LoVo (cell line): ENCODE measurements around the gene SH3BP2.

Experiments
- DNase-seq: peaks from one replicate; pipeline ENCODE4 v3.0.0-alpha.2; 2016; ENCODE audit warnings: low spot score

The SH3BP2 gene

GRCh38 chr4:2790583-2791517 lies 2.0 kb upstream of the SH3BP2 start:
- no peak for DNase-seq

GRCh38 chr4:2791518-2792395 lies 1.1 kb upstream of the SH3BP2 start:
- no peak for DNase-seq

- DNase-seq, result no peak
These were observed 532 bp upstream of the SH3BP2 start for GRCh38 chr4:2792396-2792710.

- peak; percentile 25 for DNase-seq
These were observed 951 bp downstream of the SH3BP2 start for GRCh38 chr4:2793586-2794485.

- no peak for DNase-seq
These were observed 1.8 kb downstream of the SH3BP2 start for GRCh38 chr4:2794486-2795299.

- DNase-seq, result no peak
These were observed 2.5 kb downstream of the SH3BP2 start for GRCh38 chr4:2795300-2795892.

- peak; percentile 85 for DNase-seq
These were observed 3.3 kb downstream of the SH3BP2 start for GRCh38 chr4:2795893-2796848.

- no peak for DNase-seq
These were observed 4.1 kb downstream of the SH3BP2 start for GRCh38 chr4:2796849-2797544.

GRCh38 chr4:2797545-2798305 lies 4.8 kb downstream of the SH3BP2 start:
- no peak for DNase-seq

GRCh38 chr4:2798399-2799223 lies 5.7 kb downstream of the SH3BP2 start:
- DNase-seq, result peak; percentile 48

GRCh38 chr4:2799224-2799911 lies 6.5 kb downstream of the SH3BP2 start:
- no peak for DNase-seq

- DNase-seq, result no peak
These were observed 7.2 kb downstream of the SH3BP2 start for GRCh38 chr4:2799971-2800690.

GRCh38 chr4:2800691-2801596 lies 8.1 kb downstream of the SH3BP2 start:
- DNase-seq, result no peak

- DNase-seq, result no peak
These were observed 10.0 kb downstream of the SH3BP2 start for GRCh38 chr4:2802618-2803531.
